ENCODE results near the gene CAMTA1.

DNA sequence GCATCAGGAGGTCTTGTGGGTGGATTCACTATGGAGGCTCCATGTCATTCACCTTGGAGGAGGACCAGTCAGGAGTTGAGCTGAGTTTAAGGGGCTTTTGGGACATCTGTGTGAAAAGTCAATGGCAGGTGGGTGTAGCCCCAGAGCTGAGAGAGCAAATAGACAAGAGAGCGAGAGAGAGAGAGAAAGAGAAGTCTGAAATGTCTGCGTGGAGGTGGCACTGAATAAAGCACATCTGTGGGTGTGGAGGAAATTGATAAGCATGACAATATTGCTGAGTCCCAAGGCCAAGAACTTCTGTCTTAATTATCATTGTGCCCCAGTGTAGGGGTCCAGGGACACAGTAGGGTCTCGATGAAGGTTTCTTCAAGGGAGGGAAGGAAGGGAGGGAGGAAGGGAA is 906.3 kb downstream of the CAMTA1 start:
- TF ChIP-seq, protein P1, sequence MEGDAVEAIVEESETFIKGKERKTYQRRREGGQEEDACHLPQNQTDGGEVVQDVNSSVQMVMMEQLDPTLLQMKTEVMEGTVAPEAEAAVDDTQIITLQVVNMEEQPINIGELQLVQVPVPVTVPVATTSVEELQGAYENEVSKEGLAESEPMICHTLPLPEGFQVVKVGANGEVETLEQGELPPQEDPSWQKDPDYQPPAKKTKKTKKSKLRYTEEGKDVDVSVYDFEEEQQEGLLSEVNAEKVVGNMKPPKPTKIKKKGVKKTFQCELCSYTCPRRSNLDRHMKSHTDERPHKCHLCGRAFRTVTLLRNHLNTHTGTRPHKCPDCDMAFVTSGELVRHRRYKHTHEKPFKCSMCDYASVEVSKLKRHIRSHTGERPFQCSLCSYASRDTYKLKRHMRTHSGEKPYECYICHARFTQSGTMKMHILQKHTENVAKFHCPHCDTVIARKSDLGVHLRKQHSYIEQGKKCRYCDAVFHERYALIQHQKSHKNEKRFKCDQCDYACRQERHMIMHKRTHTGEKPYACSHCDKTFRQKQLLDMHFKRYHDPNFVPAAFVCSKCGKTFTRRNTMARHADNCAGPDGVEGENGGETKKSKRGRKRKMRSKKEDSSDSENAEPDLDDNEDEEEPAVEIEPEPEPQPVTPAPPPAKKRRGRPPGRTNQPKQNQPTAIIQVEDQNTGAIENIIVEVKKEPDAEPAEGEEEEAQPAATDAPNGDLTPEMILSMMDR (IDR thresholded peaks at IDR 0.05): no peak
- TF ChIP-seq EZH2phosphoT487 (IDR thresholded peaks at IDR 0.05) (no peak), EZH2 (IDR thresholded peaks at IDR 0.05) (no peak)

All from neural progenitor cell (in vitro differentiated cells).